Measurements from ENCODE around the gene AMPH.

AMPH gene

DNA sequence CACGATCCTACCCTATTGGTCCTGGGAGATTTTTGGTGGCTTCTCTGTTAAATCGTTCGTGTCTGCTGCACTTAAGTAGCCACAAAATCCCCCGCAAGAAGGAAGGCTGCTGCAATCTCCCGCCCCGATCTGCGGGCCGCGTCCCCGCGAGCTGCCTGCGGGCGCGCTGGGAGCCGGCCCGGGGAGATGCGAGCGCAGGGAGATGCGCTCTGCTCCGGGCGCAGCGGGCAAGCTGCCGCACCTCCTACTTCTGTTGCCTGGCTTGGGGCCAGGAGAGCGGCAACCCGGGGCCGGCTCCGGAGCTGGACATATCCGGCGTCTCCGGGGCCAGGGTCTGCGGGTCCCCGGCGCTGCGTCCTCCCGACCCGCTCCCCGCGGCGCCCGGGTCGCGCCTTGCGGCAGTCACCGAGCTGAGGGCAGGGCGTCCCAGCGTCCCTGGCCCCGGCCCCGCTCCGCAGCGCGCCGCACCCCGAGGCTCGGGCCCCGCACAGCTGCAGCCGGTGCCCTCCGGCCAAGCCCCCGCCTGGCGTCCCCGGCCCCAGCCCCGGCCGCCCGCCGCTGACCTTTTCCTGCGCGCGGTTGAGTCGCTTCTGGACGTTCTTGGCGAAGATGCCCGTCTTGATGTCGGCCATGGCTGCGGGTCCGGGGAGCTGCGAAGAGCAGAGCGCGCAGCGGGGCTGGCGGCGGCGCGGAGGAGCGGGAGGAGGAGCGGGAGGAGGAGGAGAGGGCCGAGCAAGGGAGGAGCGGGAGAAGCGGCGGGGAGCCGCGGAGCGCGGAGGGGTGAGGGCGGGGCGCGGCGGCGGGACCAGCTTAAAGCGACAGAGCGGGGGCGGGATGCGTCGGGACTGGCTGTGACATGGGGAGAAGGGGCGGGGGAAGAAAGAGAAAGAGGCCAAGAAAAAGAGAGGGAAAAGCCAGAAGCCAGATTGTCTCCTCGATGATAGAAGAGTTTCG is at the start of gene AMPH:
Gene AMPH, minus strand, starts transcription at position 654 of the 954 bp plus-strand sequence. Its CDS starts 22 bp downstream, at position 632.
- DNase-seq (ENCODE audit: low spot score) = no peak

DNA sequence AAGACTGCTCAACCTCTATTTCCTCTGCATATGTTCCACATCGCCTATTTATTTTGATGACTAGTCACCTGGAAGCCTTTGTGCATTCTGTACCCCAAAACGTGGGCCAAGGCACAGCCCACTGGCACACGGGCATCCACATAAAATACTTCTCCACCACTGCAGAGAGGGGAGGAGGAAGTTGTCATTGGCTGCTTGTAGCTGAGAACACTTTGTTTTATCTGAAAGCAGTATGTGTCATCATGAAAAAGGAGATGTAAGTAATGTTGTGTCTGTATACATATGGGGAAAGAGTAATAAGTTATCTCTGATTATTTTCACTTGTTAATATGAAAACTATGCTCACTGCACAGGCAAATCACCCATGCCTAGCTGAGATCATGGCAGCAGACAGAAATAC is 48.2 kb upstream of the AMPH start:
- DNase-seq (ENCODE audit: low spot score) = no peak

DNA sequence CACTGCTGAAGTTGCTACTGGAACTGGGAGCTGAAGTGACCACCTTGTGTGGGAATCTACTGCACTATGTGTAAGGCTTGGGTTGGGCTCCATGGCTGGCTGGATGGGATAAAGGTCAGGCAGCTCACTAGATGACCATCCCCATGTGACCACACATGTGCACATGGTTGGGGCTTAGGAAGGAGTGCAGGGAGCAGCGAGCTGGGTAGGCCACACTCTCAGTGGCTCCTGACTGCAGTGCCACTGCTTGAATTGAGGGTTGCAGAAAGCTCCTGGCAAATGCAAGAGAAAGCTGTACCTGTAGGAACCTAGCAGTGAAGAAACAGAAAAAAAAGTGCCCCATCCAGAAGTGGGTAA is 47.5 kb upstream of the AMPH start:
- no peak for DNase-seq (ENCODE audit: low spot score)

DNA sequence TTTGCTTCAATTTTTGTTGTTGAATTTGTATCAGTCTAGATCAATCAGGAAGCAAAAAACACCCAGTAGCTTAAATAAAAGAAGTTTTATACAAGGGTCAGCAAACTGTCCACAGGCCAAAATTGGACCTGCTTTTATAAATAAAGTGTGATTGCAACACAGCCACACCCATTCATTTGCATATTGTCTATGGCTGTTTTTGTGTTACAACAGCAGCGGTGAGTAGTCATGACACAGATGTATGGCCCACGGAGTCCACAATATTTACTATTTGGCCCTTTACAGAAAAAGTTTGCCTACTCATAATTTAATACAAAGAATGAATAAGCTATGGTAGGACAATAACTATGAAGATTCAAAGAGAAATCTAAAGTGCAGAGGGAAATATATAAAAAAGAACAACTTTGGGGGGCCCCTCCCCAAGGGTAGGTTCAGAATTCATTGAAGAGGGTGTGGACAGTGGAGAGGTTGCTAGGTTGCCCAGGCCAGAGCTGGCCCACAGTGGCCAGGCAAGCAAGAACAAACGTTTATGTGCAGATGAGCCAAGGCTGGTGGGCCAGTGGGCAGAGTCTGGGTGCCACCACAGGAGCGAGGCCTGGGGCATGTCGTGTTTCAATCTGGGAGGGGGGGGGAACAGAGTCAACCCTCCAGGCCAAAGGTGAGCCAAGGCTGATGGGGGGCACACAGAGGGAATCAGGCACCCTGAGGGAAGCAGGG is 47.0 kb upstream of the AMPH start:
- DNase-seq (ENCODE audit: low spot score) = no peak

DNA sequence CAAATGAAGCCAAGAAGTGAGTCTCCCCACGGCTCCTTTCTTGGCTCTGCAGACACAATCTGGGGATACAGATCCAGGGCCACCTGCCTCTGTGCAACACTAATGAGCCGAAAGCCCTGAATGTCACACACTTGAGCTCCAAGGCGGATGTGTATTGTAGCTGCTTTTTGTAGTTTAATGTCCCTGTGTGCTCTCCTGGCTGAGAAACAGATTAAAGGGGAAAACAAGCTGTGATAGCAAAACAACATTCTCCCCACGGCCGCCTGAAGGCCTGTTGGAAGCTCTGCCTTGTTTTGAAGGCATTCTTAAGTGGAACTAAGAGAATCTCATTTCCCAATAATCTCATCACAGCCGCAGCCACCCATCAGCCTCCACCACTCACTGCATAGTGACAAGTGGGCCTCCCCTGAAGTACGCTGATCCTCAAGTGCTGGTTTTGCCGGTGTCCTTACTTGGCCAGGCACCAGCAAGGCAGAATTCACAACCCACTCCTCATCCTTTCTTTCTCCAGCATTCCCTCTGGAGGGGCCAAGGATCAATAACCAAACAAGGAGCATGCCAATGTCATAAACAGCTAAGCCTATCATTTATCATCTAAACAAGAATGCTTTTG is 44.4 kb upstream of the AMPH start:
- DNase-seq (ENCODE audit: low spot score) = no peak

DNA sequence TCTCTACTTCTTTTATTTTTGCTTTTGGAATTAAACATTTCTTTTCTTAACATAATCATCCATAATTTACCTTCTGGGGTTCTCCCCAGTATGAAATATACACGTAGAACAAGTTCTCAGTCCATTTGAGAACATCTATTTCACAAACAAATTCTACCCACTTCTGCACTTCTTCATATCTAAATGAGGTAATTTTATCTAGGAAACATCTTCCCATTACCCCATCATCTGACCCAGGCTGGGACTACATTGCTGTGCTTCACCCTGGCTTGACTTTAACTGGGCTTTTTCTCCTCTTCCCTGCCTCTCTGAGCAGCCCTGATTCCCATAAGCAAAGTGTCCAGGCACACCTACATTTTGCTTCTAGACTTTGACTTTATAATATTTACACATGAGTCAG is 43.3 kb upstream of the AMPH start:
- DNase-seq (ENCODE audit: low spot score) = no peak

DNA sequence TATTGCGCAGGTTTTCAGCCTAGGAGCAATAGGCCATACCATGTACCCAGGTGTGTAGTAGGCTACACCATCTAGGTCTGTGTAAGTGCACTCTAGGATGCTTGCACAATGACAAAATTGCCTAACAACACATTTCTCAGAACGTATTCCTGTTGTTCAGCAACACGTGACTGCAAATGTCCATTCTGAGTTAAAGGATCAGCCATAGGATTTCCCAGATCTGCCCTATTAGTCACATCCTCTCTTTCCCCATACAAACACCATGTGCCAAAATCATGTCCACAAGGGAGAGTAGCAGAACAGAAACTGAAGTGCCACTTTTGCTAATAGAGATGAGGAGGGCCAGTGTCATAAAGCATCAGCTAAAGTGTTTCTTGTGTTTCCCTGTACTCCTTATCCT is 42.6 kb upstream of the AMPH start:
- peak; percentile 44 for DNase-seq (ENCODE audit: low spot score)

DNA sequence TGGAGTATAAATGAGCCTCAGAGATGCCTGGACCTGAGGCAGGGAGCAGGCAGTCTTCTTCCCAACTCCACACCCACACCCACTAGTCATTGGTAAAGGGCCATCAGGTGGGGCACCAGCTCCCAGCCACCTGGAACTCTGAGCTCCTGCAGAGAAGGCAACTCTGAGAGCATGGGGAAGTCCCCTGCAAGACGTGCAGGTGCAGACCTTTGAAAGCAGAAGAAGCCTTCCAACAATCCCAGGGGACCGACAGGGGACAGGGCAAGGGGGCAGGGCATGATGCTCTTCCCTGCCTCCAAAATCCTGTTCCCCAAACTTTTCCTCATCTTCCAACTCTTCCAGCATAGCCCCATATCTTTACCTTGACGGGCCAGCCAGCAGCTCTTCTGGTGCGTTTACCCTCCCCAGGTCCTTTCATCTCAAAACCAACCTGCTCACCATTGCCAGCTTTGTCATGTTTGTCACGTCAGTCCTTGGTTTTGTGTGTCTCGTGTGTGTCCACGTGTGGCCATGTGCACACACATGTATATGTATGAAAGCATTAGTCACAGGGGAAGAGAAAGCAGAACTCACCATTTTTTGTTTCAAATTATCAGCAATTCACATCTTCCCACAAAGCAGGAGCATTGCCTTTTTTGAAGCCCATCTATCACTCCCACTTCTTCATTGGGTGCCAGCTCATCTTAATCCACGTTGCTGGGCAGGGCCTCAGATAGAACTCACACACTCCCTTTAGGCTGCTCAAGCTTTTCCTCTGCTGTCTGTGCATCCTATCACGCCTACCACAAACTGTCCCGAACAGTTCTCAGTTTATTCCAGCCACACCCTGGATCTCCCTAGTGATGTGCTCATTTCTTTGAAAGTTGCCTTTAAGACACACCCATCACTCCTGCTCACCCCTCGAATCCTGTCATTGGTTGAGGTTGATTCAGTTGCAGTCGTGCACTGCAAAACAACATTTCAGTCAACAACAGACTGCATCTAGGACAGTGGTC is 41.0 kb upstream of the AMPH start:
- DNase-seq (ENCODE audit: low spot score) = no peak

DNA sequence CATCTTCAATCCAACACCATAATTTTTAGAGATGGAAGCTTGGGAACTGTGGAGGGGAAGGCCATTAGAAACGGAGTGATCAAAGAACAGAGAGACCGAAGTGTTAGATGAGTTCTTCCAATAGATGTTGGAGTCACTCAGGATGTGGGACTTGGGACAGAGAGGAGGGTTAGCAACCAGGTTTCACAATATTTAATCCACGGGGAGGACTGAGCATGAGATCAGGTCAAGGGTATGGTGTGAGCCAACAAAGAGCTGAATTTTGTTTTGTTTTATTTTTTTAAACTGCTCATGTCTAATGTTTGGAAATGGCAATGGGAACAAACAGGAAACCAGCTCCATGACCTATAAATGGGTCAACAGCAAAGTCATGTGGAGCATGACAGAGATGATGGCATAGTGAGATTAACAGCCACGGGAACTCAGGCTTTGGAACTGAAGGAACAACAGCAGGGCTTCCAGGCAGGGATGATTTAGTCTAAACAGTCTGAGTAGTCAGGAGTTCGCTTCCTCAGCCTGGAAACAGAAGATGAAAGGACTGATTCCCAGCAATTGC is 38.9 kb upstream of the AMPH start:
- DNase-seq (ENCODE audit: low spot score) = no peak

DNA sequence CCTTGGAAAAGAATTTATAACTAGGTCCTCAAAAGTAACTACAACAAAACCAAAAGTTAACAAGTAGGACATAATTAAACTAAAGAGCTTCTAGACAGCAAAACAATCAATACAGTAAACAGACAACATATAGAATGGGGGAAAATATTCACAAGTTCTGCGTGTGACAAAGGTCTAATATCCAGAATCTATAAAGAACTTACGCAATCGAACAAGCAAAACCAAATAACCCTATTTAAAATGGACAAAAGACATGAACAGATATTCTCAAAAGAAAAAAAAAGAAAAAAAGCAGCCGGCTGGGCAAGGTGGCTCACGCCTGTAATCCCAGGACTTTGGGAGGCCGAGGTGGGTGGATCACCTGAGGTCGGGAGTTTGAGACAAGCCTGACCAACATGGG is 33.8 kb upstream of the AMPH start:
- no peak for DNase-seq (ENCODE audit: low spot score)

DNA sequence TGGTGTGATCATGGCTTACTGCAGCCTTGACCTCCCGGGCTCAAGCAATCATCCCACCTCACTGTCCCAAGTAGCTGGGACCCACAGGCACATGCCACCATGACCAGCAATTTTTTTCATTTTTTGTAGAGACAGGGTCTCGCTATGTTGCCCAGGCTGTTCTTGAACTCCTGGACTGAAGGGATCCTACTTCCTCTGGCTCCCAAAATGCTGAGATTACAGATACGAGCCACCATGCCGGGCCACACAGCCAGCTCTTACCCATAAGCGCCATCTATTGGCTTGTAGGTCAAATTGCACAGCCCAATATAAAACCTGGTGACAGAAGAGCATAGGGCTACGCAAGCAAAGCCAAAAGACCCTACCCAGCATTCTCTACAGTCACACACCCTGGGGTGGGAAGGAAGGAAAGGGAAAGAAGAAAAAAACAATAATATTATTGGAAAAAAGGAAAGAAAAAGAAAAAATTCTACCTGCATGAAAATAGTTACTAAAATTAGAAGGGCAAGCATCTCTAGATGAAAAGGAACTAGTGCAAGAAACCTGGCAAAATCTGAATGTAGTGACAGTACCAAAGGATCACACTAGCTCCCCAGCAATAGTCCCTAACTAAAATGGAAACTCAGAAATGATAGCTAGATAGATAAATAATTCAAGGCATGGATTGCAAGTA is 29.4 kb upstream of the AMPH start:
- peak; percentile 53 for DNase-seq (ENCODE audit: low spot score)

DNA sequence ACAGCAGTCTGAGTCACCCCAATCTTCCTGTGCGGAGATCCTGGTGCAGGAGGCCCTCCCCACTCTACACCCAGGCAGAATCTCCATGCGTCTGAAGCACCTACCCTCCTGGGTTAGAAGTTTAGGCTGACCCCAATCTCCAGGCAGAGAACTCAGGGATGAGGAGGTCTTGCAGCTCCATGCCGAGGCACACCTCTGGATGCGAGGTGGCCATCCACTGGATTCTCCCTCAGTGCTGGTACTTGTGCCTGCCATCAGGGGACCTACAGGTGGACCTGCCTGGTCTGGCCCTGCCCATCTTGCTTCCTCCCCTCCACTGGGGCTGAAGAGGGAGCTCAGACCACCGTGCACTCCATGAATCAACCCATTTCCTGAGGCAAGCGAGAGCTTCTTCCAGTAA is 28.8 kb upstream of the AMPH start:
- DNase-seq (ENCODE audit: low spot score) = no peak

DNA sequence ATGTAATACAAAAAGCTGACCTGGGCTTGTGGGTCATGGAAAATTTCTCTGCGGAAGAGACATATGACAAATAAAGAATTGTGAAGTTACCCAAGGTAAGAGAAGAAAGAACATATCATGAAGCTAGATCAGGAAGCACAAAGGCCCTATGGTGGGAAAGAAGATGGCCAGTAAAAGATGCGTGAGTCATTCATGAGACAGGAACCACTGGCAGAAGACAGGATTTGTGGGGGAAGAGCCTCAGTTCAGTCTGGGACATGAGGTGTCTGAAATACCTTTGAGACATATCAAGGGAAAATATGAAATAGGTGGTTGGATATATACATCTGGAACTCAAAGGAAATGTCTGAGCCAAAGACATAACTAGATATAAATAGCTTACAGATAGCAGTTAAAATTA is 27.7 kb upstream of the AMPH start:
- DNase-seq (ENCODE audit: low spot score) = no peak

DNA sequence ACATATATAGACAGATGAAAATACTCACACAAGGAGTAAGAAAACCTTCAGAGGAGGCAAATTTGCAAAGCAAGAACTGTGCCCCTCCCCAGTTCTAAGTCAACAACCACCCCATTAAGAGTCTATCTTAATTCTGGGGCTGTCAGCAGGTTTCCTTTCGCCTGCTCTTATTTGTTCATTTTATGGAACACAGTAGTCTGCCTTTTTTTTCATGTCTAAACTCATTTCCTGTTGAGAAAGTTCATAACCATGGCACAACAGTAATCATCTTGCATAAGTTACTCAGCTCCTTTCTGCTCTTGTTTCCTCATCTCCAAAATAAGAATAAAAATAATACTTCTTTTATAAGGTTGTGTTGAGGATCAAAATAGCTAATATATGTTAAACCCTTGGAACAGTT is 25.8 kb upstream of the AMPH start:
- no peak for DNase-seq (ENCODE audit: low spot score)

DNA sequence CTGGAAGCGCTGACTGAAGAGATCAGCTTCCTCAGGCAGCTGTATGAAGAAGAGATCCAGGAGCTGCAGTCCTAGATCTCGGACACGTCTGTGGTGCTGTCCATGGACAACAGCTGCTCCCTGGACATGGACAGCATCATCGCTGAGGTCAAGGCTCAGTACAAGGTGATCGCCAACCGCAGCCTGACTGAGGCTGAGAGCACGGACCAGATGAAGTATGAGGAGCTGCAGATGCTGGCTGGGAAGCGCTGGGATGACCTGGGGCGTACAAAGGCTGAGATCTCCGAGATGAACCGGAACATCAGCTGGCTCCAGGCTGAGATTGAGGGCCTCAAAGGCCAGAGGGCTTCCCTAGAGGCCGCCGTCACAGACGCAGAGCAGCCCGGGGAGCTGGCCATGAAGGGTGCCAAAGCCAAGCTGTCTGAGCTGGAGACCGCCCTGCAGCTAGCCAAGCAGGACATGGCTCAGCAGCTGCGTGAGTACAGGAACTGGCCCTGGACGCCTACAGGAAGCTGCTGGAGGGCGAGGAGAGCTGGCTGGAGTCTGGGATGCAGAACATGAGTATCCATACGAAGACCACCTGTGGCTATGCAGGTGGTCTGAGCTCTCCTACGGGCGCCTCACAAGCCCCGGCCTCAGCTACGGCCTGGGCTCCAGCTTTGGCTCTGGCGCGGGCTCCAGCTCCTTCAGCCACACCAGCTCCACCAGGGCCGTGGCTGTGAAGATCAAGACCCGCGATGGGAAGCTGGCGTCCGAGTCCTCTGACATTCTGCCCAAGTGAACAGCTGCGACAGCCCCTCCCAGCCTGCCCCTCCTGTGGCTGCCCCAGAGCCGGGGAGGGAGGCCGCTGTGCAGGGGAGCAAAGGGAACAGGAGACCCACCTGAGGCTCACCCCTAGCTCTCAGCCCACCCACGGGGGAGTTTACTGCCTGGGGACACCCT is 24.9 kb upstream of the AMPH start:
- DNase-seq (ENCODE audit: low spot score) = no peak

DNA sequence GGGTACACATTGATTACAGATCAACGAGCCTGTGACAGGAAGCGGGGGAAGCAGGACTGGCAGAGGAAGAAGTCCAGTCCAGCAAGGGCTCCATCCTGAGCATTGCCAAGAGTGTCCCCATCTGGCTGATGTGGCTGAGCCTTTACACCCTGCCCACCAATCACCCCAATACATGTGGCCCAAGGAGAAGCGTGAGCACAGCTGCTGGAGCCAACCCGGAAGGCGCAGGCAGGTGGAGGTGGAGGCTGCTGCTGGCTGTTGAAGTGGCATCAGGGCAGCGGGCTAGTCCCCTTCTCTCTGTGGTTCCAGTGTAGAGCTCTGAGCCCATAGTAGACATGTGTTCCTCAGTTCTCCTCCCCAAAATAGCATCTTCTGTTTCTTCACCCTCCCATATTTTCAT is 6.8 kb upstream of the AMPH start:
- no peak for DNase-seq (ENCODE audit: low spot score)

DNA sequence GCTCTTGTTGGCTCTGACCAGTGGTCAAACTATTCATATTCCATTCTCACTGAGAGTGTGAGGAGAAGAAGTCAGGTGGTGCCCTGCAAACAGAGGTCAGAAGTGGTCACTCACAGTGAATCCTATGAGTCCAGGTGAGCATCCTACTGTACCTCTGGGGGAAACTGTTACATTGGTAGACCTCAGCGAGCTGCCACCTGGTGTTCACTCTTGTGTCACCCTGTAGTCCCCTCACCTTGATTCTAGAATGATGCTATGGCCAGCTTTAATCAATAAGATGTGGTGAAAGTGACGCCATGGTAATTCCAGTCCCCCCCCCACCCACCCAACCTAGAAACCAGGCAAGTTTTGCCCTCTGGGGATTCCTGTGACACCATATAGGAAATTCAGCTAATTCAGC is 1.2 kb upstream of the AMPH start:
- no peak for DNase-seq (ENCODE audit: low spot score)

DNA sequence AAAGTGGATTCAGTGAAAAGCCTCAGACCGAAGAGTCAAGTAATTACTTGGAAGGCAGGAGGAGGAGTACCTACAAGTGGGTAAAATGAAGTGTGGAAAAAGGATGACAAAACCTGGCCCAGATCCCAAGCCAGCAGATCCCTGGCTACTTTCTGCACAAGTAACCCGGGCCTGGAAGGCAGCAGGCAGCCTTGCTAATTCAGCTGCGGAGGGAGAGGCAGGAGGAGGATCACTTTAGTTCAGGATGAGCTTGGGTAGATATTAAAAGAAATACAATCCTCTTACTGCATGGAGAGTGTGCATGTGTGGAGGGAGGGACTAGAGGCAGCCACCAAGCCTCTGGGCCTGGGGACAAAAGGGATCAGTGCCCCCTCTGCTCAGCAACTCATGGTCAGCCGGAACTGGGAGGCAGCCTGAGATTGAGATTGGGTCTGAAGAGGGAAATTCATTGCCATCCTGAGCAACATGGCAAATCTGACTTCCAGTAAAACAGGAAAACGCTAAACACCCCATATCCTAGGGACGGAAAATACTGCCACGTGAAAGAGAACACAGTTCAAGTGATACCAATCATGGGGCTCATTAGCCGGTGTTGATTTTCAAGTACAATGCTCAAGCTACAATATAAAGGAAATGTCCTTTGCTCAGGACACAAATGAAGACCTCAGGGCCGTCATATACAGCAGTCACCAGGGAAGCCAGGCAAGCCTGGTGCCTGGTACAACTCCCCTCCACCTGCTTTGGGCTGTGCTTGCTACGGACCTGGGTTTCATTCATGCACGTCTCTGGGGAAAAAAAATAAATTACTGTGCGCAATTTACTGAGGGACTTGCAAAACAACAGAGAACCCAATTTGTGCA is 1.3 kb downstream of the AMPH start:
- no peak for DNase-seq (ENCODE audit: low spot score)

Measured in RKO (cell line).